ENCODE results near the gene BICC1. TPM values are rescaled to one million over a fixed set of nuclear protein-coding genes. Genes with fewer than 3 reads are reported as not detected.

BICC1 gene
- total RNA-seq, 1 donor, result 210 TPM

- H4K20me1 ChIP-seq (ENCODE audit: insufficient read depth, low read length), result no peaks in the 10 kb centered on the region
Observed at GRCh38 chr10:58791137-58791536, 278.5 kb downstream of the BICC1 start.

GRCh38 chr10:58795560-58795959 is 282.9 kb downstream of the BICC1 start:
- TF ChIP-seq CTCF (IDR thresholded peaks at IDR 0.05; ENCODE audit: extremely low read depth, low read depth, low read length), result no peak

More at GRCh38 chr10:58791137-58791536, 278.5 kb downstream of the BICC1 start:
- H3K27me3 ChIP-seq (ENCODE audit: insufficient read depth, low read length), result no peaks in the 10 kb centered on the region
- no peak overlapping the region for H3K4me3 ChIP-seq (ENCODE audit: insufficient read depth, low read length)
- H3K9me3 ChIP-seq (ENCODE audit: low read depth, low read length), result no peaks in the 10 kb centered on the region
- no peaks in the 10 kb centered on the region for H3K79me2 ChIP-seq (ENCODE audit: insufficient read depth, low read length)
- H2AFZ ChIP-seq (ENCODE audit: low read length), result no peak overlapping the region
- H3K27ac ChIP-seq (ENCODE audit: low read depth, low read length), result no peak overlapping the region
- no peak overlapping the region for H3K4me2 ChIP-seq (ENCODE audit: insufficient read depth, low read length)
- TF ChIP-seq CTCF (IDR thresholded peaks at IDR 0.05; ENCODE audit: extremely low read depth, low read depth, low read length), result no peak
- H3K4me1 ChIP-seq (ENCODE audit: insufficient read depth, low read length), result peaks cover 12% of the 10 kb centered on the region
- peaks cover 68% of the 10 kb centered on the region for H3K36me3 ChIP-seq (ENCODE audit: insufficient read depth, low read length)
- peak; percentile 39 for DNase-seq (ENCODE audit: insufficient read length, low spot score, missing footprints)

GRCh38 chr10:58796242-58796641 is 283.6 kb downstream of the BICC1 start:
- Histone ChIP-seq H3K27me3 (ENCODE audit: insufficient read depth, low read length) (no peaks in the 10 kb centered on the region), H3K79me2 (ENCODE audit: insufficient read depth, low read length) (no peaks in the 10 kb centered on the region), H3K4me2 (ENCODE audit: insufficient read depth, low read length) (no peak overlapping the region), H3K4me1 (ENCODE audit: insufficient read depth, low read length) (peaks cover 19% of the 10 kb centered on the region), H4K20me1 (ENCODE audit: insufficient read depth, low read length) (no peaks in the 10 kb centered on the region), H3K36me3 (ENCODE audit: insufficient read depth, low read length) (peaks cover 59% of the 10 kb centered on the region), H3K27ac (ENCODE audit: low read depth, low read length) (peak overlapping the region; percentile 63), H2AFZ (ENCODE audit: low read length) (no peak overlapping the region), H3K9me3 (ENCODE audit: low read depth, low read length) (no peaks in the 10 kb centered on the region), H3K4me3 (ENCODE audit: insufficient read depth, low read length) (no peak overlapping the region)
- TF ChIP-seq CTCF (IDR thresholded peaks at IDR 0.05; ENCODE audit: extremely low read depth, low read depth, low read length), result no peak
- DNase-seq (ENCODE audit: insufficient read length, low spot score, missing footprints), result no peak

More at GRCh38 chr10:58795560-58795959, 282.9 kb downstream of the BICC1 start:
- no peak overlapping the region for H2AFZ ChIP-seq (ENCODE audit: low read length)
- H3K4me1 ChIP-seq (ENCODE audit: insufficient read depth, low read length), result peaks cover 25% of the 10 kb centered on the region
- H4K20me1 ChIP-seq (ENCODE audit: insufficient read depth, low read length), result no peaks in the 10 kb centered on the region
- no peaks in the 10 kb centered on the region for H3K27me3 ChIP-seq (ENCODE audit: insufficient read depth, low read length)
- H3K79me2 ChIP-seq (ENCODE audit: insufficient read depth, low read length), result no peaks in the 10 kb centered on the region
- no peak overlapping the region for H3K4me3 ChIP-seq (ENCODE audit: insufficient read depth, low read length)
- peak overlapping the region; percentile 63 for H3K27ac ChIP-seq (ENCODE audit: low read depth, low read length)
- no peak overlapping the region for H3K4me2 ChIP-seq (ENCODE audit: insufficient read depth, low read length)
- H3K36me3 ChIP-seq (ENCODE audit: insufficient read depth, low read length), result peaks cover 53% of the 10 kb centered on the region
- DNase-seq (ENCODE audit: insufficient read length, low spot score, missing footprints), result peak; percentile 19
- H3K9me3 ChIP-seq (ENCODE audit: low read depth, low read length), result no peaks in the 10 kb centered on the region

- Histone ChIP-seq H4K20me1 (ENCODE audit: insufficient read depth, low read length) (no peaks in the 10 kb centered on the region), H2AFZ (ENCODE audit: low read length) (no peak overlapping the region), H3K79me2 (ENCODE audit: insufficient read depth, low read length) (no peaks in the 10 kb centered on the region), H3K4me1 (ENCODE audit: insufficient read depth, low read length) (peaks cover 19% of the 10 kb centered on the region), H3K36me3 (ENCODE audit: insufficient read depth, low read length) (peaks cover 61% of the 10 kb centered on the region), H3K4me3 (ENCODE audit: insufficient read depth, low read length) (no peak overlapping the region), H3K4me2 (ENCODE audit: insufficient read depth, low read length) (no peak overlapping the region), H3K9me3 (ENCODE audit: low read depth, low read length) (no peaks in the 10 kb centered on the region), H3K27ac (ENCODE audit: low read depth, low read length) (peak overlapping the region; percentile 63), H3K27me3 (ENCODE audit: insufficient read depth, low read length) (no peaks in the 10 kb centered on the region)
- TF ChIP-seq CTCF (IDR thresholded peaks at IDR 0.05; ENCODE audit: extremely low read depth, low read depth, low read length), result no peak
- no peak for DNase-seq (ENCODE audit: insufficient read length, low spot score, missing footprints)
Observed at GRCh38 chr10:58796824-58797223, 284.2 kb downstream of the BICC1 start.

Measured in osteoblast (primary cell).